ENCODE data around the gene ABCA7. TPM values are rescaled to one million over a fixed set of nuclear protein-coding genes. Genes with fewer than 3 reads are reported as not detected.
"Not testable (repeated sequence)": the region's sequence is repeated elsewhere in the genome, so short reads cannot be mapped to it uniquely, and the experiment has no call there.

Gene ABCA7
- total RNA-seq, 1 donor from 2014 or later: 16.3 TPM

GRCh38 chr19:1019980-1020867 is 19.7 kb upstream of the ABCA7 start:
- TF ChIP-seq, protein P1, sequence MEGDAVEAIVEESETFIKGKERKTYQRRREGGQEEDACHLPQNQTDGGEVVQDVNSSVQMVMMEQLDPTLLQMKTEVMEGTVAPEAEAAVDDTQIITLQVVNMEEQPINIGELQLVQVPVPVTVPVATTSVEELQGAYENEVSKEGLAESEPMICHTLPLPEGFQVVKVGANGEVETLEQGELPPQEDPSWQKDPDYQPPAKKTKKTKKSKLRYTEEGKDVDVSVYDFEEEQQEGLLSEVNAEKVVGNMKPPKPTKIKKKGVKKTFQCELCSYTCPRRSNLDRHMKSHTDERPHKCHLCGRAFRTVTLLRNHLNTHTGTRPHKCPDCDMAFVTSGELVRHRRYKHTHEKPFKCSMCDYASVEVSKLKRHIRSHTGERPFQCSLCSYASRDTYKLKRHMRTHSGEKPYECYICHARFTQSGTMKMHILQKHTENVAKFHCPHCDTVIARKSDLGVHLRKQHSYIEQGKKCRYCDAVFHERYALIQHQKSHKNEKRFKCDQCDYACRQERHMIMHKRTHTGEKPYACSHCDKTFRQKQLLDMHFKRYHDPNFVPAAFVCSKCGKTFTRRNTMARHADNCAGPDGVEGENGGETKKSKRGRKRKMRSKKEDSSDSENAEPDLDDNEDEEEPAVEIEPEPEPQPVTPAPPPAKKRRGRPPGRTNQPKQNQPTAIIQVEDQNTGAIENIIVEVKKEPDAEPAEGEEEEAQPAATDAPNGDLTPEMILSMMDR (IDR thresholded peaks at IDR 0.05; ENCODE audit: unreplicated experiment): no peak
- Mint-ChIP-seq H3K4me1 (ENCODE audit: unreplicated experiment) (peaks cover 20% of the 10 kb centered on the region), H3K36me3 (ENCODE audit: low read depth, unreplicated experiment) (peaks cover 3% of the 10 kb centered on the region), H3K27ac (ENCODE audit: unreplicated experiment) (peak overlapping the region; percentile 82), H3K4me3 (ENCODE audit: unreplicated experiment) (peak overlapping the region; percentile 96), H3K27me3 (ENCODE audit: unreplicated experiment) (peaks cover 7% of the 10 kb centered on the region), H3K9me3 (ENCODE audit: unreplicated experiment) (no peaks in the 10 kb centered on the region)
- no peak for DNase-seq (ENCODE audit: low spot score)

DNA sequence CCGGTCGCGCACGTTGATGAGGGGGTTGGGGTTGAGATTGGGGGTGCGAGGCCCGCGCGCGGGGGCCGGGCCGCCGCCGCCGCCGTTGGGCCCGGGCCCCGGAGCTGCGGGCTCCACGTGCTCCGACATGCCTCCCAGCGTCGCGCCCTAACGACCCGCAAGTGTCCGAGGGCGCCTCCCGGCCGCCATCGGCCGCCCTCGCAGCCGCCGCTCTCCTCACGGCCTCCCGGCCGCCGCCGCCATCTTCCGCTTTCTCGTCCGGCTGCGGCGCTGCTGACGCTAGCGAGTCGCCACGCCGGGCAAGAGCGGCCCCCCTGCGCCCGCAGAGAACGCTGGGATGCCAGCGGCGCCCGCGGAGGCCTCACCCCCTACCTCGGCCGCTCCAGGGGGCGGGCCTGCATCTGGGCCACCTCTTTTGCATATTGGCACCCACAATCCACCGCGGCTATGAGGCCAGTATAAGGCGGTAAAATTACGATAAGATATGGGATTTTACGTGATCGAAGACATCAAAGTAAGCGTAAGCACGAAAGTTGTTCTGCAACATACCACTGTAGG is 19.0 kb upstream of the ABCA7 start, which contains the start of gene TMEM259:
TSS of gene TMEM259 (minus strand) at position 256 of the 558 bp plus-strand sequence. CDS start at position 129, 127 bp downstream.
- H3K27ac Mint-ChIP-seq (ENCODE audit: unreplicated experiment): peak within 1 kb of the TSS; percentile 98
- peaks cover 20% of the 10 kb centered on the region for H3K4me1 Mint-ChIP-seq (ENCODE audit: unreplicated experiment)
- peak within 1 kb of the TSS; percentile 96 for H3K4me3 Mint-ChIP-seq (ENCODE audit: unreplicated experiment)
- TF ChIP-seq, protein P1 (IDR thresholded peaks at IDR 0.05; ENCODE audit: unreplicated experiment): no peak
- DNase-seq (ENCODE audit: low spot score): peak; percentile 96
- H3K36me3 Mint-ChIP-seq (ENCODE audit: low read depth, unreplicated experiment): peaks cover 3% of the 10 kb centered on the region
- H3K9me3 Mint-ChIP-seq (ENCODE audit: unreplicated experiment): no peaks in the 10 kb centered on the region
- peaks cover 6% of the 10 kb centered on the region for H3K27me3 Mint-ChIP-seq (ENCODE audit: unreplicated experiment)

- H3K4me3 Mint-ChIP-seq (ENCODE audit: unreplicated experiment); H3K9me3 Mint-ChIP-seq (ENCODE audit: unreplicated experiment); DNase-seq (ENCODE audit: low spot score); H3K27ac Mint-ChIP-seq (ENCODE audit: unreplicated experiment); H3K36me3 Mint-ChIP-seq (ENCODE audit: low read depth, unreplicated experiment); H3K27me3 Mint-ChIP-seq (ENCODE audit: unreplicated experiment): not testable (repeated sequence)
- peaks cover 11% of the 10 kb centered on the region for H3K4me1 Mint-ChIP-seq (ENCODE audit: unreplicated experiment)
Observed at GRCh38 chr19:1023883-1024188, 16.1 kb upstream of the ABCA7 start.

DNA sequence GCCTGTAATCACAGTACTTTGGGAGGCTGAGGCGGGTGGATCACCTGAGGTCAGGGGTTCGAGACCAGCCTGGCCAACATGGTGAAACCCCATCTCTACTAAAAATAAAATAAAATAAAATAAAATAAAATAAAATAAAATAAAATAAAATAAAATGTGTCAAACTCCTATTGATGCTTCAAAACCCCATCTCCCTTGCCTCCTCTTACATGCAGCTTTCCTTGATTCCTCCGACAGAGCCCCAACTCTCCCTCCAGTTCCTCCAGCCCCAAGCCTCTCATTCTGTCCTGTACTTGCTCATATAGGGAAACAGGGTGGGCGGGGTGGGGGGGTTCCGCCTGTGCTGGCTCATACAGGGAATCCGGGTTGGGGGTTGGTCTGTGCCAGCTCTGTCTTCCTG is 14.8 kb upstream of the ABCA7 start:
- Mint-ChIP-seq H3K4me1 (ENCODE audit: unreplicated experiment) (peaks cover 12% of the 10 kb centered on the region), H3K4me3 (ENCODE audit: unreplicated experiment) (peak overlapping the region; percentile 82)
- not testable (repeated sequence) for H3K36me3 Mint-ChIP-seq (ENCODE audit: low read depth, unreplicated experiment); H3K9me3 Mint-ChIP-seq (ENCODE audit: unreplicated experiment); H3K27ac Mint-ChIP-seq (ENCODE audit: unreplicated experiment); DNase-seq (ENCODE audit: low spot score); H3K27me3 Mint-ChIP-seq (ENCODE audit: unreplicated experiment)

GRCh38 chr19:1025960-1026782 is 13.7 kb upstream of the ABCA7 start, which contains the start of gene CNN2:
Gene CNN2 (plus strand): TSS chr19:1026608. CDS start chr19:1026662, 54 bp downstream.
- Mint-ChIP-seq H3K9me3 (ENCODE audit: unreplicated experiment) (no peaks in the 10 kb centered on the region), H3K27me3 (ENCODE audit: unreplicated experiment) (peaks cover 10% of the 10 kb centered on the region), H3K27ac (ENCODE audit: unreplicated experiment) (peak within 1 kb of the TSS; percentile 93), H3K36me3 (ENCODE audit: low read depth, unreplicated experiment) (peaks cover 3% of the 10 kb centered on the region), H3K4me3 (ENCODE audit: unreplicated experiment) (peak within 1 kb of the TSS; percentile 96), H3K4me1 (ENCODE audit: unreplicated experiment) (peaks cover 11% of the 10 kb centered on the region)
- DNase-seq (ENCODE audit: low spot score): peak; percentile 84
- TF ChIP-seq, protein P1 (IDR thresholded peaks at IDR 0.05; ENCODE audit: unreplicated experiment): no peak

All from endothelial cell (in vitro differentiated cells).